ENCODE measurements around the gene AVEN.
"Not testable (repeated sequence)": the region's sequence is repeated elsewhere in the genome, so short reads cannot be mapped to it uniquely, and the experiment has no call there.

The AVEN gene

GRCh38 chr15:34056911-34057310 lies 17.9 kb upstream of the AVEN start:
- no peaks in the 10 kb centered on the region for H3K36me3 ChIP-seq (ENCODE audit: control insufficient read depth in 1 of 2, insufficient read depth in 2 of 2, low read length in 2 of 2)
- no peak overlapping the region for H2BK12ac ChIP-seq (ENCODE audit: low read length)
- H2AFZ ChIP-seq (ENCODE audit: insufficient read depth, low read length, poor library complexity), result no peak overlapping the region
- H4K12ac ChIP-seq (ENCODE audit: low read depth, low read length), result no peak overlapping the region
- H4K8ac ChIP-seq (ENCODE audit: low read depth, low read length), result no peak overlapping the region
- H3K79me2 ChIP-seq (ENCODE audit: control insufficient read depth, insufficient read depth, low read length, poor library complexity), result no peaks in the 10 kb centered on the region
- no peak overlapping the region for H3K18ac ChIP-seq (ENCODE audit: low read length)
- DNase-seq, result peak; percentile 53 to 82
- H2BK5ac ChIP-seq (ENCODE audit: low read depth, low read length, poor library complexity), result no peak overlapping the region
- no CpG with 5 or more reads among the region's 5 CpGs for WGBS (ENCODE audit: extremely low coverage, insufficient coverage, insufficient read length)
- H2AK5ac ChIP-seq (ENCODE audit: low read length), result no peak overlapping the region
- no peak overlapping the region for H3K14ac ChIP-seq (ENCODE audit: low read length)
- no peak overlapping the region for H4K91ac ChIP-seq (ENCODE audit: low read depth, low read length)
- no peak overlapping the region for H3K9ac ChIP-seq (ENCODE audit: low read length)
- H3K4me3 ChIP-seq (ENCODE audit: low read depth, low read length), result no peak overlapping the region
- no peak overlapping the region for H3K23ac ChIP-seq (ENCODE audit: low read length)
- no peak overlapping the region for H2BK120ac ChIP-seq (ENCODE audit: insufficient read depth, low read length, poor library complexity)
- no peaks in the 10 kb centered on the region for H3K27me3 ChIP-seq (ENCODE audit: insufficient read depth, low read length)
- no peak overlapping the region for H3K4ac ChIP-seq (ENCODE audit: low read depth, low read length)
- no peaks in the 10 kb centered on the region for H3K79me1 ChIP-seq (ENCODE audit: low read length)
- H3K4me1 ChIP-seq (ENCODE audit: control insufficient read depth in 1 of 2, insufficient read depth in 2 of 2, low read length in 2 of 2), result no peaks in the 10 kb centered on the region
- no peak overlapping the region for H3K27ac ChIP-seq (ENCODE audit: low read depth, low read length)
- no peak overlapping the region for H3K4me2 ChIP-seq (ENCODE audit: low read length)
- H3K9me3 ChIP-seq (ENCODE audit: insufficient read depth, low read depth, low read length), result no peaks in the 10 kb centered on the region

GRCh38 chr15:34055868-34056595 lies 17.0 kb upstream of the AVEN start:
- Histone ChIP-seq H2AFZ (ENCODE audit: insufficient read depth, low read length, poor library complexity) (no peak overlapping the region), H4K8ac (ENCODE audit: low read depth, low read length) (no peak overlapping the region), H3K36me3 (ENCODE audit: control insufficient read depth in 1 of 2, insufficient read depth in 2 of 2, low read length in 2 of 2) (no peaks in the 10 kb centered on the region), H2BK120ac (ENCODE audit: insufficient read depth, low read length, poor library complexity) (no peak overlapping the region), H3K4ac (ENCODE audit: low read depth, low read length) (no peak overlapping the region), H3K14ac (ENCODE audit: low read length) (no peak overlapping the region), H2AK5ac (ENCODE audit: low read length) (no peak overlapping the region), H2BK12ac (ENCODE audit: low read length) (no peak overlapping the region), H3K18ac (ENCODE audit: low read length) (no peak overlapping the region), H3K79me2 (ENCODE audit: control insufficient read depth, insufficient read depth, low read length, poor library complexity) (no peaks in the 10 kb centered on the region), H3K9me3 (ENCODE audit: insufficient read depth, low read depth, low read length) (no peaks in the 10 kb centered on the region), H4K91ac (ENCODE audit: low read depth, low read length) (no peak overlapping the region), H3K4me1 (ENCODE audit: control insufficient read depth in 1 of 2, insufficient read depth in 2 of 2, low read length in 2 of 2) (no peaks in the 10 kb centered on the region), H3K79me1 (ENCODE audit: low read length) (no peaks in the 10 kb centered on the region), H3K9ac (ENCODE audit: low read length) (no peak overlapping the region), H3K4me3 (ENCODE audit: low read depth, low read length) (no peak overlapping the region), H3K23ac (ENCODE audit: low read length) (no peak overlapping the region), H3K4me2 (ENCODE audit: low read length) (no peak overlapping the region), H2BK5ac (ENCODE audit: low read depth, low read length, poor library complexity) (no peak overlapping the region), H3K27me3 (ENCODE audit: insufficient read depth, low read length) (no peaks in the 10 kb centered on the region), H3K27ac (ENCODE audit: low read depth, low read length) (no peak overlapping the region), H4K12ac (ENCODE audit: low read depth, low read length) (no peak overlapping the region)
- DNase-seq, result peak; percentile 85 to 94
- no CpG with 5 or more reads among the region's 3 CpGs for WGBS (ENCODE audit: extremely low coverage, insufficient coverage, insufficient read length)

- H2BK12ac ChIP-seq (ENCODE audit: low read length), result no peak overlapping the region
- H3K4me2 ChIP-seq (ENCODE audit: low read length), result no peak overlapping the region
- no peak overlapping the region for H3K14ac ChIP-seq (ENCODE audit: low read length)
- no peaks in the 10 kb centered on the region for H3K79me2 ChIP-seq (ENCODE audit: control insufficient read depth, insufficient read depth, low read length, poor library complexity)
- no peak overlapping the region for H2BK5ac ChIP-seq (ENCODE audit: low read depth, low read length, poor library complexity)
- H3K79me1 ChIP-seq (ENCODE audit: low read length), result no peaks in the 10 kb centered on the region
- DNase-seq, result peak in 1 of 2 donors; percentile 61
- H3K4me1 ChIP-seq (ENCODE audit: control insufficient read depth in 1 of 2, insufficient read depth in 2 of 2, low read length in 2 of 2), result no peaks in the 10 kb centered on the region
- H3K27me3 ChIP-seq (ENCODE audit: insufficient read depth, low read length), result no peaks in the 10 kb centered on the region
- no peak overlapping the region for H3K23ac ChIP-seq (ENCODE audit: low read length)
- no peak overlapping the region for H4K8ac ChIP-seq (ENCODE audit: low read depth, low read length)
- no peak overlapping the region for H3K9ac ChIP-seq (ENCODE audit: low read length)
- no peak overlapping the region for H3K27ac ChIP-seq (ENCODE audit: low read depth, low read length)
- no peak overlapping the region for H4K12ac ChIP-seq (ENCODE audit: low read depth, low read length)
- H3K36me3 ChIP-seq (ENCODE audit: control insufficient read depth in 1 of 2, insufficient read depth in 2 of 2, low read length in 2 of 2), result no peaks in the 10 kb centered on the region
- no CpG with 5 or more reads among the region's 3 CpGs for WGBS (ENCODE audit: extremely low coverage, insufficient coverage, insufficient read length)
- H2AFZ ChIP-seq (ENCODE audit: insufficient read depth, low read length, poor library complexity), result no peak overlapping the region
- no peak overlapping the region for H3K18ac ChIP-seq (ENCODE audit: low read length)
- no peaks in the 10 kb centered on the region for H3K9me3 ChIP-seq (ENCODE audit: insufficient read depth, low read depth, low read length)
- H4K91ac ChIP-seq (ENCODE audit: low read depth, low read length), result no peak overlapping the region
- H2BK120ac ChIP-seq (ENCODE audit: insufficient read depth, low read length, poor library complexity), result no peak overlapping the region
- no peak overlapping the region for H2AK5ac ChIP-seq (ENCODE audit: low read length)
- H3K4me3 ChIP-seq (ENCODE audit: low read depth, low read length), result no peak overlapping the region
- no peak overlapping the region for H3K4ac ChIP-seq (ENCODE audit: low read depth, low read length)
These were observed 15.2 kb upstream of the AVEN start for GRCh38 chr15:34054081-34054707.

- not testable (repeated sequence) for H3K79me2 ChIP-seq (ENCODE audit: control insufficient read depth, insufficient read depth, low read length, poor library complexity); H3K4me2 ChIP-seq (ENCODE audit: low read length); H3K23ac ChIP-seq (ENCODE audit: low read length); H3K27me3 ChIP-seq (ENCODE audit: insufficient read depth, low read length); H3K18ac ChIP-seq (ENCODE audit: low read length); H3K4ac ChIP-seq (ENCODE audit: low read depth, low read length); H2AK5ac ChIP-seq (ENCODE audit: low read length); H3K27ac ChIP-seq (ENCODE audit: low read depth, low read length); H3K79me1 ChIP-seq (ENCODE audit: low read length); H3K9me3 ChIP-seq (ENCODE audit: insufficient read depth, low read depth, low read length); H3K14ac ChIP-seq (ENCODE audit: low read length); H2BK120ac ChIP-seq (ENCODE audit: insufficient read depth, low read length, poor library complexity); H3K36me3 ChIP-seq (ENCODE audit: control insufficient read depth in 1 of 2, insufficient read depth in 2 of 2, low read length in 2 of 2); H3K9ac ChIP-seq (ENCODE audit: low read length); H4K8ac ChIP-seq (ENCODE audit: low read depth, low read length); H2AFZ ChIP-seq (ENCODE audit: insufficient read depth, low read length, poor library complexity); DNase-seq; H2BK5ac ChIP-seq (ENCODE audit: low read depth, low read length, poor library complexity); H4K12ac ChIP-seq (ENCODE audit: low read depth, low read length); H3K4me3 ChIP-seq (ENCODE audit: low read depth, low read length); H4K91ac ChIP-seq (ENCODE audit: low read depth, low read length); H2BK12ac ChIP-seq (ENCODE audit: low read length)
- H3K4me1 ChIP-seq (ENCODE audit: control insufficient read depth in 1 of 2, insufficient read depth in 2 of 2, low read length in 2 of 2), result peaks cover 10 to 16% of the 10 kb centered on the region in 2 experiments
- WGBS (ENCODE audit: extremely low coverage, insufficient coverage, insufficient read length), result no CpG with 5 or more reads among the region's 1 CpG
These were observed 11.4 kb upstream of the AVEN start for GRCh38 chr15:34050385-34050784.
